CD4-positive, alpha-beta T cell (primary cell): ENCODE measurements around the gene ACVR1B. TPM values are rescaled to one million over a fixed set of nuclear protein-coding genes. Genes with fewer than 3 reads are reported as not detected.

Experiments
- ATAC-seq: fragments of 200-7000 bp; cut with Tn5 transposase; one replicate; pipeline ENCODE4 v1.10.0; 2022; ENCODE audit warnings: mild to moderate bottlenecking; ENCODE audit not compliant: poor library complexity
- CTCF ChIA-PET: fragments of 350-600 bp; sonication (Branson Sonifier 250); formaldehyde crosslinking; loops from one replicate; lab custom pipeline; 2021; ENCODE audit warnings: antibody characterized with exemption, inconsistent platforms; lab: Charles Lee
- POLR2A ChIA-PET: fragments of 350-600 bp; sonication (Branson Sonifier 250); formaldehyde crosslinking; loops from one replicate; lab custom pipeline; 2021; ENCODE audit warnings: antibody characterized with exemption, inconsistent platforms; lab: Charles Lee
- DNase-seq, 14 experiments: peaks; one replicate each; pipeline ENCODE4 v3.0.0-alpha.2; 2013 to 2020; ENCODE audit warnings: mixed read lengths in 2 of 14
- H3K27ac ChIP-seq, 2 donors: one replicate each; pipeline versions ENCODE4 v1.5.1 to v1.7.0; 2013; ENCODE audit warnings: low read length in 2 of 2, low read depth in 1 of 2, mild to moderate bottlenecking in 1 of 2
- H3K27me3 ChIP-seq, 2 experiments: 1 replicate in 1 of 2; 2 replicates in 1 of 2; pipeline versions ENCODE4 v1.6.1 to v1.7.0; 2013; ENCODE audit warnings: low read length in 2 of 2, control low read depth in 1 of 2, mild to moderate bottlenecking in 1 of 2, moderate library complexity in 1 of 2; ENCODE audit not compliant: insufficient read depth in 2 of 2, control insufficient read depth in 1 of 2
- H3K36me3 ChIP-seq: one replicate; pipeline ENCODE4 v1.6.1; 2013; ENCODE audit warnings: low read length, control low read depth; ENCODE audit not compliant: insufficient read depth
- H3K4me1 ChIP-seq: one replicate; pipeline ENCODE4 v1.6.1; 2013; ENCODE audit warnings: low read length, control low read depth; ENCODE audit not compliant: insufficient read depth
- H3K4me3 ChIP-seq: one replicate; pipeline ENCODE4 v1.5.1; 2013; ENCODE audit warnings: mild to moderate bottlenecking, low read length, moderate library complexity
- H3K9me3 ChIP-seq, 2 experiments: 1 replicate in 1 of 2; 2 replicates in 1 of 2; pipeline versions ENCODE4 v1.6.1 to v1.7.0; 2013; ENCODE audit warnings: low read length in 2 of 2, mild to moderate bottlenecking in 2 of 2, control low read depth in 1 of 2, moderate library complexity in 1 of 2; ENCODE audit not compliant: control insufficient read depth in 1 of 2, insufficient read depth in 1 of 2
- H3K27ac Mint-ChIP-seq: one replicate; pipeline ENCODE4 v1.8.0; 2020; ENCODE audit warnings: mixed read lengths
- H3K27me3 Mint-ChIP-seq: one replicate; pipeline ENCODE4 v1.8.0; 2021; ENCODE audit warnings: mixed read lengths
- H3K36me3 Mint-ChIP-seq: one replicate; pipeline ENCODE4 v1.8.0; 2021; ENCODE audit warnings: low read depth, mixed read lengths
- H3K4me1 Mint-ChIP-seq: one replicate; pipeline ENCODE4 v1.8.0; 2021; ENCODE audit warnings: low read depth, mixed read lengths
- H3K4me3 Mint-ChIP-seq: one replicate; pipeline ENCODE4 v1.8.0; 2020; ENCODE audit warnings: mild to moderate bottlenecking, mixed read lengths
- H3K9me3 Mint-ChIP-seq: one replicate; pipeline ENCODE4 v1.8.0; 2020; ENCODE audit warnings: mixed read lengths
- intact Hi-C, 2 experiments: fragments of 100-400 bp; cut with DNase I in 1 of 2; cut with micrococcal nuclease in 1 of 2; formaldehyde crosslinking; loops; one replicate each; pipeline versions ENCODE4 v1.15.1 to v1.9.0; 2023 to 2025; cut with DNase I, micrococcal nuclease
- total RNA-seq, 174 experiments: library from RNA in 2 of 174; stranded (reverse) in 2 of 174; gene quantifications; one replicate each; pipeline ENCODE4 v1.2.3 and lab custom pipeline; 2021 to 2026
- TF ChIP-seq, protein P1 (sequence below): fragments of 200-600 bp; IDR thresholded peaks from one replicate; pipeline ENCODE4 v1.8.0; 2022; ENCODE audit warnings: antibody characterized with exemption, mild to moderate bottlenecking

ACVR1B gene
- total RNA-seq, 2 experiments from 2014 or later: 14.2 to 14.5 TPM

DNA sequence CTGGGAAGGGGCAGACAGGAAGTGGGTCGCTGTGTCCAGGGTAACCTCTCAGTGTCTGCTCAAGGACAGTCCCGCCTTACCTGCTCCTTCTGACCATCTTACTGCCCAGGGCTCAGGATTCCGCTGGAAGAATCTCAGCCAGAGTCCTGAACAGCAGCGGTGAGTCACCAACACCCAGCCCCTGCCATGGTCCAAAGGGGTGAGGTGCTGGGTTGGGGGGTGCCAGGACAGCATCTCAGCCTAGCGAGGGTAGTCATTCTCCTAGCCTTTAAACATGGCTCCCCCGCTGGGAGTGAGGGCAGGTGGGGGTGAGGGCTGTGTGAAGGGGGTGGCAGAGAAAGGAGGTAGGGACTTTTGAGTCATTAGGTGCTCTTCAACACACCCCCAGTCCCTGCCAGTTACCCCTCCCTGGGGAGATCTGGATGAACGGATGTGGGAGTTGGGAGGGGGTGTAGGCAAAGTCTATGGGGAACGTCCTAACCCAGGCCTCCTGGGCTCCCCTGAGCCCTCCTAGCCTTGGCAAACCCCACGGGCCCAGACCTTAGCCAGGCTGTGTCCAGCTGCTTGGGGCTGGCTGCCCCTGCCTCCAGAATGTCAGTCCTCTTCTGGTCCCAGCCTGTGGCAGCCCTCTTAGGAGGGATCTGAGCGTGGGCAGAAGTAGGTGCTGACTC lies 57.7 kb downstream of the ACVR1B start:
- peaks cover 60% of the 10 kb centered on the region for H3K36me3 Mint-ChIP-seq
- peak overlapping the region; percentile 97 for H3K4me3 Mint-ChIP-seq
- Histone ChIP-seq H3K9me3 (peaks cover 0 to 4% of the 10 kb centered on the region in 2 experiments), H3K4me1 (peaks cover 30% of the 10 kb centered on the region), H3K27me3 (no peaks in the 10 kb centered on the region), H3K36me3 (peaks cover 27% of the 10 kb centered on the region), H3K4me3 (no peak overlapping the region), H3K27ac (peak overlapping the region in 1 of 2 donors; percentile 73)
- H3K27me3 Mint-ChIP-seq: no peaks in the 10 kb centered on the region
- DNase-seq: peak in 1 of 14 experiments; percentile 33
- H3K9me3 Mint-ChIP-seq: no peaks in the 10 kb centered on the region
- H3K4me1 Mint-ChIP-seq: peaks cover 21% of the 10 kb centered on the region
- CTCF ChIA-PET: interaction anchor here (1.2 to 10.8 kb wide), 3 partner anchors 13 to 16 kb away, joined by 3 to 184 read pairs (median 21); no protein-coding TSS in a partner anchor
- POLR2A ChIA-PET: interaction anchor here (0.9 to 5.8 kb wide), 3 partner anchors 13 to 188 kb away, joined by 3 to 73 read pairs (median 3); partner anchors contain the start of gene ATG101
- no peak overlapping the region for H3K27ac Mint-ChIP-seq
- TF ChIP-seq, protein P1, sequence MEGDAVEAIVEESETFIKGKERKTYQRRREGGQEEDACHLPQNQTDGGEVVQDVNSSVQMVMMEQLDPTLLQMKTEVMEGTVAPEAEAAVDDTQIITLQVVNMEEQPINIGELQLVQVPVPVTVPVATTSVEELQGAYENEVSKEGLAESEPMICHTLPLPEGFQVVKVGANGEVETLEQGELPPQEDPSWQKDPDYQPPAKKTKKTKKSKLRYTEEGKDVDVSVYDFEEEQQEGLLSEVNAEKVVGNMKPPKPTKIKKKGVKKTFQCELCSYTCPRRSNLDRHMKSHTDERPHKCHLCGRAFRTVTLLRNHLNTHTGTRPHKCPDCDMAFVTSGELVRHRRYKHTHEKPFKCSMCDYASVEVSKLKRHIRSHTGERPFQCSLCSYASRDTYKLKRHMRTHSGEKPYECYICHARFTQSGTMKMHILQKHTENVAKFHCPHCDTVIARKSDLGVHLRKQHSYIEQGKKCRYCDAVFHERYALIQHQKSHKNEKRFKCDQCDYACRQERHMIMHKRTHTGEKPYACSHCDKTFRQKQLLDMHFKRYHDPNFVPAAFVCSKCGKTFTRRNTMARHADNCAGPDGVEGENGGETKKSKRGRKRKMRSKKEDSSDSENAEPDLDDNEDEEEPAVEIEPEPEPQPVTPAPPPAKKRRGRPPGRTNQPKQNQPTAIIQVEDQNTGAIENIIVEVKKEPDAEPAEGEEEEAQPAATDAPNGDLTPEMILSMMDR: no peak
- no peak for ATAC-seq
- intact Hi-C loops: no loop called here

DNA sequence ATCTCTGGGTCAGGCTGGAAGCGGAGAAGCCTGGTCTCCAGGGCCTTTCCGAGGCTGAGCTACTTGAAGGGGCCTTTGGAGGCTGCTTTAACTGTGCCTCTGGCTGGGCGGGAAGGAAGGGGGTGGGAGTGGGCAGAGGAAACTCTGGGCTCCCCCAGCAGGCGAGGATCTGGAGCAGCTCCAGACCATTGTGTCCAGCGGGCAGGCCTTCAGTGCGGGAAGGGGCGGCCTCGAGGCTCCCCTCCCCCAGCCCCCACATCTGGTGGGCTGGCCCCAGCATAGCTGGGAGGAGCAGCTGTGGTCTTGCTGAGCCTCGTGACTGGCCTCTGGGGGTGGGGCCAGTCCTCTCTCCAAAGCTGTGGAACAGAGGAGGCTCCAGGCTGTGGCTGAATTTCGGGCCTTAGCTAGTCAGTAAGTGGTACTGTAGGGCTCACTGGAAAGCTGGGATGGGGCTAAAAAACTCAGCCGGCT lies 58.7 kb downstream of the ACVR1B start:
- TF ChIP-seq, protein P1: no peak
- ChIA-PET CTCF (interaction anchor here (1.2 to 10.8 kb wide), 2 partner anchors 12 to 17 kb away, joined by 3 to 184 read pairs; no protein-coding TSS in a partner anchor), POLR2A (interaction anchor here (0.9 to 5.8 kb wide), 2 partner anchors 12 to 60 kb away, joined by 3 to 73 read pairs; partner anchors contain the start of gene ATG101)
- no peaks in the 10 kb centered on the region for H3K27me3 ChIP-seq
- peaks cover 30% of the 10 kb centered on the region for H3K36me3 ChIP-seq
- Mint-ChIP-seq H3K4me1 (peaks cover 21% of the 10 kb centered on the region), H3K9me3 (no peaks in the 10 kb centered on the region), H3K36me3 (peaks cover 63% of the 10 kb centered on the region), H3K27me3 (no peaks in the 10 kb centered on the region), H3K27ac (no peak overlapping the region), H3K4me3 (peak overlapping the region; percentile 51)
- ATAC-seq: no peak
- H3K4me3 ChIP-seq: no peak overlapping the region
- H3K9me3 ChIP-seq: peaks cover 0 to 4% of the 10 kb centered on the region in 2 experiments
- peaks cover 30% of the 10 kb centered on the region for H3K4me1 ChIP-seq
- no peak for DNase-seq
- no peak overlapping the region for H3K27ac ChIP-seq
- intact Hi-C loops: no loop called here

DNA sequence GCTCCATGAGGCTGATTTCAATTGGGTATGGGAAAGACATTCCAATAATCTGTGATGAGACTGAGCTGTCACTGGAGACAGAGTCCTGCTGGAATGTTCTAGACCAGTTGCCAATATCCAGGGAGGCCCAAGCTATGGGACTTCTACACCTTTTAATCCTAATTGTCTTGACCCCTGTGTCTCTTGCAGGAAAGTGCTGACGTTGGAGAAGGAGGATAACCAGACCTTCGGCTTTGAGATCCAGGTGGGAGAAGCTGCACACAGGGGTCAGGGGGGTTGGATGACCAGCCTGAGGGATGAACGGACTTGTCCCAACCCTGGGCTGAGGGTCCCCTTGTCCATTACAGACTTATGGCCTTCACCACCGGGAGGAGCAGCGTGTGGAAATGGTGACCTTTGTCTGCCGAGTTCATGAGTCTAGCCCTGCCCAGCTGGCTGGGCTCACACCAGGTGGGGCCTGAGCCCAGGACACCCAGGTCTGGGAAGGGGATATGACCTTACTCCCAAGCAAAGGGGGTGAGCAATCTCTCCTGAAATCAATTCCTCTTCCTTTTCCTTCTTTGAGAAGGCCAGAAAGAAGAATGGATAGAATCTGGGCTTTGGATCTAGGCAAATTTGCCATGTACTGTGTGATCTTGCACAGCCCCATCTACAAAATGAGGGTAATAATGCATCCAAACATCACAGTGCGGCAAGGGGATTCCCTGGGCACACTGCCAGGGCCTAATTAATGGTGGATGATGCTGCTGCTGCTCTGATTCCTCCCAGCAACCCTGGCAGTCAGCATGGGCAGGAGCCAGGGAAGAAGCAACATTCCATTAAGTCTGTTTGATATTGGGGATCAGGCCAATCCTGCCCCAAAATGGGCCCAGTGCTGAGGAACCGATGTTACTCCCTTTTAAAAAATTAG lies 59.4 kb downstream of the ACVR1B start:
- Mint-ChIP-seq H3K27me3 (no peaks in the 10 kb centered on the region), H3K9me3 (no peaks in the 10 kb centered on the region), H3K4me3 (peak overlapping the region; percentile 15), H3K27ac (peak overlapping the region; percentile 9), H3K36me3 (peaks cover 66% of the 10 kb centered on the region), H3K4me1 (peaks cover 17% of the 10 kb centered on the region)
- DNase-seq (peak in 1 of 14 experiments; percentile 38), ATAC-seq (no peak)
- Histone ChIP-seq H3K27ac (no peak overlapping the region), H3K4me1 (peaks cover 29% of the 10 kb centered on the region), H3K4me3 (no peak overlapping the region), H3K9me3 (peaks cover 0 to 4% of the 10 kb centered on the region in 2 experiments), H3K36me3 (peaks cover 32% of the 10 kb centered on the region), H3K27me3 (no peaks in the 10 kb centered on the region)
- TF ChIP-seq, protein P1: no peak
- ChIA-PET POLR2A (interaction anchor here (5.8 kb wide), 1 partner anchor 11 kb away, joined by 73 read pairs; no protein-coding TSS in a partner anchor), CTCF (interaction anchor here (1.2 to 10.8 kb wide), 2 partner anchors 11 to 18 kb away, joined by 3 to 184 read pairs; no protein-coding TSS in a partner anchor)
- intact Hi-C loops: no loop called here
